ENCODE measurements around the gene SYCN. TPM values are rescaled to one million over a fixed set of nuclear protein-coding genes. Genes with fewer than 3 reads are reported as not detected.
A peak's percentile ranks its signal among the peaks of the same experiment; 100 is the strongest.

Gene SYCN
- total and polyA plus RNA-seq, 8 donors: not detected

GRCh38 chr19:39162441-39163043, 41.5 kb downstream of the SYCN start:
- Histone ChIP-seq H3K27ac (no peak overlapping the region), H3K36me3 (no peaks in the 10 kb centered on the region), H3K4me1 (peaks cover 14 to 69% of the 10 kb centered on the region in 2 donors), H3K4me3 (no peak overlapping the region), H3K27me3 (no peaks in the 10 kb centered on the region), H3K9me3 (no peaks in the 10 kb centered on the region)
- no peak for ATAC-seq
- peak in 1 of 4 donors; percentile 54 for DNase-seq
- intact Hi-C loops (cut with DNase I): no loop called here
- TF ChIP-seq CTCF (IDR thresholded peaks at IDR 0.05): no peak

GRCh38 chr19:39160889-39161672, 43.0 kb downstream of the SYCN start:
- H3K4me1 ChIP-seq: peaks cover 24 to 66% of the 10 kb centered on the region in 2 donors
- H3K36me3 ChIP-seq: no peaks in the 10 kb centered on the region
- intact Hi-C loops (cut with DNase I): no loop called here
- H3K27me3 ChIP-seq: no peaks in the 10 kb centered on the region
- no peaks in the 10 kb centered on the region for H3K9me3 ChIP-seq
- TF ChIP-seq CTCF (IDR thresholded peaks at IDR 0.05): no peak
- DNase-seq: peak in 1 of 4 donors; percentile 57
- H3K4me3 ChIP-seq: no peak overlapping the region
- peak overlapping the region; percentile 53 to 55 for H3K27ac ChIP-seq
- peak; percentile 3 for ATAC-seq

GRCh38 chr19:39160523-39160861, 43.6 kb downstream of the SYCN start:
- TF ChIP-seq CTCF (IDR thresholded peaks at IDR 0.05): no peak
- Histone ChIP-seq H3K4me1 (peaks cover 28 to 65% of the 10 kb centered on the region in 2 donors), H3K4me3 (no peak overlapping the region), H3K9me3 (no peaks in the 10 kb centered on the region), H3K27ac (peak overlapping the region; percentile 53 to 55), H3K36me3 (no peaks in the 10 kb centered on the region), H3K27me3 (no peaks in the 10 kb centered on the region)
- DNase-seq (peak in 2 of 4 donors; percentile 54 to 66), ATAC-seq (peak; percentile 43)
- intact Hi-C loops (cut with DNase I): no loop called here

GRCh38 chr19:39158646-39159260, 45.3 kb downstream of the SYCN start:
- peak overlapping the region in 1 of 2 donors; percentile 31 for H3K27ac ChIP-seq
- DNase-seq: peak in 1 of 4 donors; percentile 49

More at GRCh38 chr19:39158646-39159260, 45.3 kb downstream of the SYCN start:
- no peaks in the 10 kb centered on the region for H3K36me3 ChIP-seq
- no peak overlapping the region for H3K4me3 ChIP-seq
- H3K4me1 ChIP-seq: peaks cover 36 to 72% of the 10 kb centered on the region in 2 donors
- no peaks in the 10 kb centered on the region for H3K27me3 ChIP-seq
- intact Hi-C loops (cut with DNase I): no loop called here
- TF ChIP-seq CTCF (IDR thresholded peaks at IDR 0.05): no peak
- H3K9me3 ChIP-seq: no peaks in the 10 kb centered on the region
- no peak for ATAC-seq

Data from left lung (tissue), 10 donors.